Left lung (tissue), 10 donors: ENCODE data around the gene WASL. TPM values are rescaled to one million over a fixed set of nuclear protein-coding genes. Genes with fewer than 3 reads are reported as not detected.

Experiments
- ATAC-seq: fragments of 200-7000 bp; cut with Tn5 transposase; one replicate; pipeline ENCODE4 v1.9.1; 2020; ENCODE audit warnings: moderate library complexity
- DNase-seq, 4 donors: peaks; one replicate each; pipeline ENCODE4 v3.0.0-alpha.2; 2013 to 2020
- H3K27ac ChIP-seq, 2 donors: fragments of 200-600 bp; sonication (generic) in 1 of 2; one replicate each; pipeline versions ENCODE4 v1.5.0 to v1.8.0; 2020 to 2021
- H3K27me3 ChIP-seq, 2 donors: fragments of 200-600 bp; sonication (generic) in 1 of 2; one replicate each; pipeline versions ENCODE4 v1.5.0 to v1.8.0; 2020 to 2021
- H3K36me3 ChIP-seq, 2 donors: fragments of 200-600 bp; sonication (generic) in 1 of 2; one replicate each; pipeline versions ENCODE4 v1.5.0 to v1.8.0; 2020 to 2021
- H3K4me1 ChIP-seq, 2 donors: fragments of 200-600 bp; one replicate each; pipeline ENCODE4 v1.8.0; 2021
- H3K4me3 ChIP-seq, 2 donors: fragments of 200-600 bp; sonication (generic) in 1 of 2; one replicate each; pipeline versions ENCODE4 v1.5.0 to v1.8.0; 2020 to 2021; ENCODE audit warnings: mild to moderate bottlenecking in 1 of 2
- H3K9me3 ChIP-seq, 2 donors: fragments of 200-600 bp; sonication (generic) in 1 of 2; one replicate each; pipeline versions ENCODE4 v1.5.0 to v1.8.0; 2020 to 2021
- intact Hi-C, 2 donors: fragments of 100-400 bp; cut with DNase I; formaldehyde crosslinking; loops; one replicate each; pipeline versions ENCODE4 v1.11.2 to v1.14.2; 2022
- polyA plus RNA-seq, 6 donors: library from polyadenylated mRNA; unstranded; fragments of 120-200 nt; gene quantifications; one replicate each; pipeline ENCODE4 v1.2.1, GENCODE V29; 2013; ENCODE audit not compliant: insufficient read length in 6 of 6
- total RNA-seq, 2 donors: library from RNA; stranded (reverse); fragmentation: NEBNext Ultra II Directional; extraction: Animal tissue kit (Norgen Biotek cat#: 25700); gene quantifications; one replicate each; pipeline ENCODE4 v1.2.1, GENCODE V29; 2021
- TF ChIP-seq, protein P1 (sequence below), 2 donors: fragments of 200-600 bp; sonication (generic) in 1 of 2; IDR thresholded peaks; one replicate each; pipeline versions ENCODE4 v1.5.0 to v1.8.0; 2021; ENCODE audit warnings: antibody characterized with exemption in 2 of 2
- donor health status: DM: no; HTN: yes; CAD: no.
- donor health status: DM: no; HTN: no; CAD: no.

The WASL gene
- total and polyA plus RNA-seq, 8 donors = 30.4 to 54.5 (median 53.4) TPM

DNA sequence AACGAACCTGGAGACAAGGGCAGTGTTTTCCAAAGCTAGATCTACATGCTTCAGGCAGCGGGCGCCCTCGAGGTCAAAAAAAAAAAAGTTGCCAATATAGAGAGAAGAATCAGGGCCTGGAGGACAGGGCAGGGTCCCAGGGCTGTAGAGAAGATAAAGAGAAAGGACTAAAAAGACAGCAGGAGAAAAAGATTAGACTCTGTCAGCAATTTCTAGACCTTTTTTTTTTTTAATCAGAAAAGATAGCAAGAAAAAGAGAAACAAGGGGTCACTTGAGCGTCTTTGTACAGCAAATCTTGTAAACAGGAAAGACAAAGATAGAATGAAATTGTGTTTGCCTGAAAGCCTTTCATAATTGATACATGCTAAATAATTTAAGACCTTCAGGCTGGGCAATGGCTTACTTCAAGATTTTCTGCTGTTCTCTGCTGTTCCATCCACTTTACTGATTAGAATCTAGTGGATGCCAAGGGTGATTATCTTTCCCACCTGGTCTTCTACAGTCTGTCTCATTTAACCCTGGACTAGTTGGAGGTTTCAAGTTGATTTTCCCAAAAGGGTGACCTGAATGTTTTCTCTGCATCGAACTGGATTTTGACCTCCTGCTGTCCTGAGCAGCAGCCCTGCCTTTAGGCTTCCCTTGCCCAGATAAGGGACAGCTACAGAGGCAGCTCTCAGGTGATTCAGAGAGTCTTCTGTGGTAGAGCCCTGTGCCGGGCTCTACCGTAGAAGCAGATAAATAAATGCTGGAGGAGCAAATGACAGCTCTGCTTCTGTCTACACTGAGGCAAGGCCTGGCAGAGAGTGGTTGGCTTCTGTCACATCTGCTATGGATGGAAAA is 88.1 kb downstream of the WASL start:
- H3K27ac ChIP-seq = no peak overlapping the region
- H3K4me3 ChIP-seq = no peak overlapping the region
- H3K36me3 ChIP-seq = no peaks in the 10 kb centered on the region
- ATAC-seq = no peak
- no peaks in the 10 kb centered on the region for H3K9me3 ChIP-seq
- intact Hi-C loops = no loop called here
- no peaks in the 10 kb centered on the region for H3K4me1 ChIP-seq
- DNase-seq = no peak
- TF ChIP-seq, protein P1, sequence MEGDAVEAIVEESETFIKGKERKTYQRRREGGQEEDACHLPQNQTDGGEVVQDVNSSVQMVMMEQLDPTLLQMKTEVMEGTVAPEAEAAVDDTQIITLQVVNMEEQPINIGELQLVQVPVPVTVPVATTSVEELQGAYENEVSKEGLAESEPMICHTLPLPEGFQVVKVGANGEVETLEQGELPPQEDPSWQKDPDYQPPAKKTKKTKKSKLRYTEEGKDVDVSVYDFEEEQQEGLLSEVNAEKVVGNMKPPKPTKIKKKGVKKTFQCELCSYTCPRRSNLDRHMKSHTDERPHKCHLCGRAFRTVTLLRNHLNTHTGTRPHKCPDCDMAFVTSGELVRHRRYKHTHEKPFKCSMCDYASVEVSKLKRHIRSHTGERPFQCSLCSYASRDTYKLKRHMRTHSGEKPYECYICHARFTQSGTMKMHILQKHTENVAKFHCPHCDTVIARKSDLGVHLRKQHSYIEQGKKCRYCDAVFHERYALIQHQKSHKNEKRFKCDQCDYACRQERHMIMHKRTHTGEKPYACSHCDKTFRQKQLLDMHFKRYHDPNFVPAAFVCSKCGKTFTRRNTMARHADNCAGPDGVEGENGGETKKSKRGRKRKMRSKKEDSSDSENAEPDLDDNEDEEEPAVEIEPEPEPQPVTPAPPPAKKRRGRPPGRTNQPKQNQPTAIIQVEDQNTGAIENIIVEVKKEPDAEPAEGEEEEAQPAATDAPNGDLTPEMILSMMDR (IDR thresholded peaks at IDR 0.05) = no peak
- H3K27me3 ChIP-seq = peaks cover 0 to 5% of the 10 kb centered on the region in 2 donors

DNA sequence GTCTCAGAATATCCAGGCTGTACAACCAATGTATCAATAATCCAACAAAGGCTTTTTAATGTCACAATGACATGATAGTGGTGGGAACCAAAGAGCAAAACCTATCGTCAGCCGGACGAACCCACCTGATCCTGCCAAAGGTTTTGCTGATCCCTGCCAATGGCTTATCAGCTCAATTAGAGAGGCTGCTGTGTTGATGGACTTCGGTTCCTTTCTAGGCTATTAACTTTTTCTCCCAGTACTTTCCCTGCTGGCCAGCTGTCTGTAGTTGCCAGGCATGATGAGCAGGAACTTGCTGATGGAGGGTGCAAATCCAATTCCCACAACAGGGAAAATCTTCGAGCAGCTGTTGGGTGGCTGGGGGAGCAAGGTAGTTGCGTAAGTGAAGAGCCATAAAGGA is 90.8 kb downstream of the WASL start:
- no peak for ATAC-seq
- intact Hi-C loops = no loop called here
- no peaks in the 10 kb centered on the region for H3K4me1 ChIP-seq

DNA sequence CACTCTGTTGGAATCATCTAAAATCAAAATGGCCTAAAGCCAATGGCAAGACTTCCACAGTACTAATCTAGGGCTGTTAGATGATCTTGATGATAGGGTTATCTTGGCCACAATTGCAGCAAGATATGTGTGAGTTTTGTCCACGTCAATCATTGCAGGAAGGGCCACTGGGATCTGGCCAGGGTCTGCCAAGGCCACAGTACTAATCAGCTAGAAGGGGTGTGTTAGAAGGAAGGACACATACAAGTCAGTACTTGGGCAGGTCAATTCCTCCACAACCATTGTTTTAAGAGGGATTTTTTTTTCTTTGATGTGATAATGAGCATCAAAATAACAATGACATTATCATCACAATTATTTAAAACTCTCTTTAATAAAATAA is 91.5 kb downstream of the WASL start:
- Histone ChIP-seq H3K4me1 (no peaks in the 10 kb centered on the region), H3K9me3 (no peaks in the 10 kb centered on the region), H3K36me3 (no peaks in the 10 kb centered on the region), H3K27me3 (no peaks in the 10 kb centered on the region), H3K4me3 (no peak overlapping the region), H3K27ac (no peak overlapping the region)
- DNase-seq (no peak), ATAC-seq (no peak)
- intact Hi-C loops = no loop called here
- TF ChIP-seq, protein P1 (IDR thresholded peaks at IDR 0.05) = no peak

More for the DNA sequence above, 90.8 kb downstream of the WASL start:
- no peak overlapping the region for H3K27ac ChIP-seq
- TF ChIP-seq, protein P1 (IDR thresholded peaks at IDR 0.05) = no peak
- peaks cover 0 to 2% of the 10 kb centered on the region in 2 donors for H3K27me3 ChIP-seq
- H3K36me3 ChIP-seq = no peaks in the 10 kb centered on the region
- no peaks in the 10 kb centered on the region for H3K9me3 ChIP-seq
- no peak for DNase-seq
- H3K4me3 ChIP-seq = no peak overlapping the region

DNA sequence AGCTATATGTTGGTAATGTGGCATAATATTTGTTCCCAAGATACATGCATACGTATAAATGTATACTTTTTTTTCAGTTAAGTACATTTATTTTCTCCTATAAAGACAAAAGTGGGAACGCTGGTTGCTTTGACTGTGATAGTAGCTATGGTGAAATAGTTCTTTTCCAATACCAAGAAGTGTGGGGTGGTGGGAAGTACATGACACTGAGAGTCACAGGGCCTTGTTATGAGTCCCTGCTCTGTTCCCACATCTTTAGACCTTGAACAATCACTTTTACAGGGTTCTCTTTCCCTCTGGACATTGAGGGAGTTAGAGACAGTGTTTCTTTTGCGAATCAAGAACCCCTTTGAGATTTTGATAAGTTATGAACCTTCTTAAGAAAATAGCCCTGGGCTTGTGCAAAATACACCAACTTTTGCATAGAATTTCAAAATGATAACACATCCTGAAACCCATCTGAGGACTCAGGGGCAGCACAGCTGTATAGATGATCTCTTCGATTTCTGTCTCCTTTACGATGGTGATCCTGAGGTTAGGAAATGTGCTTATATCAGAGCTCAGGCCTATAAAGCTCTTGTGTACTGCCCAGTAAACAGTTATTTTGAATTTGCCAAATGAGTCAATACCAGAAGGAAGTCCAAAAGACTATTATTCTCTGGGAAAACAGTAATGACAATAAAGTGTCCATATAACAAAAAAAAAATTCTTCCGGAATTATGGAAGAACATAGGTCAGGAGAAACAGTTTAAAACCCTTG is 92.1 kb downstream of the WASL start:
- intact Hi-C loops = no loop called here
- no peak overlapping the region for H3K27ac ChIP-seq
- ATAC-seq (no peak), DNase-seq (no peak)
- no peaks in the 10 kb centered on the region for H3K9me3 ChIP-seq
- no peaks in the 10 kb centered on the region for H3K4me1 ChIP-seq
- H3K4me3 ChIP-seq = no peak overlapping the region
- no peaks in the 10 kb centered on the region for H3K27me3 ChIP-seq
- no peaks in the 10 kb centered on the region for H3K36me3 ChIP-seq
- TF ChIP-seq, protein P1 (IDR thresholded peaks at IDR 0.05) = no peak

DNA sequence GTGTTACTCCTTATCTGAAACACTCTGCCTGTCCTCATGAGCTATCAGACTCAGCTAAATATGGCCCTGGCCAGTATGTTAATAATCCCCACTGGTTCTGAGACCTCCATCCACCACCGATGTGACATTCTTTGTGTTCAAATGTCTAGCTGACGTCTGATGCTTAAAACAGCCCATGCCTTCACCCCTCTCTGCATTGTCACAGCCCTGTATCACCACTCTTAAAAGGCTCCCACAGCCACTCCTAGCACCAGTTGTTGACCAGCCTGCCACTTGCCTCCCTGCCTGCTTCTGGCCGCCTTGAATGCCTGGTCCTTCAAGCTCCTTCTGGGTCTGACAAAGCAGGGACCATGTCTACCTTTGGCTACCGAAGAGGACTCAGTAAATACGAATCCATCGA is 93.2 kb downstream of the WASL start, which contains the start of gene LMOD2:
Gene LMOD2 (plus strand): TSS at position 253 of the 400 bp plus-strand sequence. CDS start 98 bp downstream, at position 351.
- intact Hi-C loops = no loop called here
- Histone ChIP-seq H3K36me3 (no peaks in the 10 kb centered on the region), H3K4me1 (no peaks in the 10 kb centered on the region), H3K4me3 (no peak within 1 kb of the TSS), H3K27me3 (no peaks in the 10 kb centered on the region), H3K27ac (no peak within 1 kb of the TSS), H3K9me3 (no peaks in the 10 kb centered on the region)
- ATAC-seq (no peak), DNase-seq (no peak)
- TF ChIP-seq, protein P1 (IDR thresholded peaks at IDR 0.05) = no peak
